Breast epithelium (tissue), 3 donors: ENCODE results near the gene GTPBP4.

ENCODE experiments used
- POLR2A ChIP-seq: fragments of 450-650 bp; IDR thresholded peaks from one replicate; pipeline ENCODE4 v1.6.1; 2016; ENCODE audit warnings: antibody characterized with exemption, mild to moderate bottlenecking, moderate library complexity
- TF ChIP-seq, protein P1 (sequence below), 3 donors: fragments of 450-650 bp; IDR thresholded peaks; one replicate each; pipeline ENCODE4 v1.5.1; 2016 to 2017; ENCODE audit warnings: antibody characterized with exemption in 3 of 3, mild to moderate bottlenecking in 3 of 3, moderate library complexity in 3 of 3

DNA sequence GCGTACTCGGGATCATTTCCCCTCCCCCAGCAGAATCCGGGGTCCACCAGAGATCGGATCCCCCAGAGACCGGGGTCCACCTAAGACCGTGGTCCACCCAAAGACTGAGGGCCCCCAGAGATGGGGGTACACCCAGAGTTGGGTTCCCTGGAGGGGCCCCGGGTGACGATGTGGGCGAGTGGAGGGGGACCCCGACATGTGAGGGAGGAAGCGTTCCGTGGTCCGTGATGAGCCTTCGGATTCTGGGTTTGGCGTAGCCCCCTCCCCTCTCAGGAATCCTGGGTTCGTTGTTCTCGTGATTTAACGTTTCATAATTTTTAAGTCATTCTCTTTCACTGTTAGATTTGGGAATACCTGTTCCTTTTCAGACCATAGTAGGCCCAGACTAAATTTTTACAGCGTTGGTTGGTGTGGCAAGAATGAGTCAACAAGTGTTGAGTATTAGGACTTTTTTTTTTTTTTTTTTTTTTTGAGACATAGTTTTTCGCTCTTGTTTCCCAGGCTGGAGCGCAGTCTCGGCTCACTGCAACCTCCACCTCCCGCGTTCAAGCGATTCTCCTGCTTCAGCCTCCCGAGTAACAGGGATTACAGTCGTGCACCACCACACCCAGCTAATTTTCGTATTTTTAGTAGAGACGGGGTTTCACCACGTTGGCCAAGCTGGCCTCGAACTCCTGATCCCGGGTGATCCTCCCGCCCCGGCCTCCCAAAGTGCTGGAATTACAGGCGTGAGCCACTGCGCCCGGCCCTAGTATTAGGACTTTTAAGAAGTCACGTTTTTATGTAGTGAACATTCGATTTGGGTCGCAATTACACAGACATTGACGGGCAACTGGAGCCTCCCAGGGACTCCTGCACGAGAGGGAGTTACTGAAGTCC lies 672 bp downstream of the GTPBP4 start:
- TF ChIP-seq, protein P1, sequence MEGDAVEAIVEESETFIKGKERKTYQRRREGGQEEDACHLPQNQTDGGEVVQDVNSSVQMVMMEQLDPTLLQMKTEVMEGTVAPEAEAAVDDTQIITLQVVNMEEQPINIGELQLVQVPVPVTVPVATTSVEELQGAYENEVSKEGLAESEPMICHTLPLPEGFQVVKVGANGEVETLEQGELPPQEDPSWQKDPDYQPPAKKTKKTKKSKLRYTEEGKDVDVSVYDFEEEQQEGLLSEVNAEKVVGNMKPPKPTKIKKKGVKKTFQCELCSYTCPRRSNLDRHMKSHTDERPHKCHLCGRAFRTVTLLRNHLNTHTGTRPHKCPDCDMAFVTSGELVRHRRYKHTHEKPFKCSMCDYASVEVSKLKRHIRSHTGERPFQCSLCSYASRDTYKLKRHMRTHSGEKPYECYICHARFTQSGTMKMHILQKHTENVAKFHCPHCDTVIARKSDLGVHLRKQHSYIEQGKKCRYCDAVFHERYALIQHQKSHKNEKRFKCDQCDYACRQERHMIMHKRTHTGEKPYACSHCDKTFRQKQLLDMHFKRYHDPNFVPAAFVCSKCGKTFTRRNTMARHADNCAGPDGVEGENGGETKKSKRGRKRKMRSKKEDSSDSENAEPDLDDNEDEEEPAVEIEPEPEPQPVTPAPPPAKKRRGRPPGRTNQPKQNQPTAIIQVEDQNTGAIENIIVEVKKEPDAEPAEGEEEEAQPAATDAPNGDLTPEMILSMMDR (IDR thresholded peaks at IDR 0.05) = no peak
- no peak for TF ChIP-seq POLR2A
